ENCODE results near the gene SATB1.
"Not testable (repeated sequence)": the region's sequence is repeated elsewhere in the genome, so short reads cannot be mapped to it uniquely, and the experiment has no call there.

SATB1 gene

DNA sequence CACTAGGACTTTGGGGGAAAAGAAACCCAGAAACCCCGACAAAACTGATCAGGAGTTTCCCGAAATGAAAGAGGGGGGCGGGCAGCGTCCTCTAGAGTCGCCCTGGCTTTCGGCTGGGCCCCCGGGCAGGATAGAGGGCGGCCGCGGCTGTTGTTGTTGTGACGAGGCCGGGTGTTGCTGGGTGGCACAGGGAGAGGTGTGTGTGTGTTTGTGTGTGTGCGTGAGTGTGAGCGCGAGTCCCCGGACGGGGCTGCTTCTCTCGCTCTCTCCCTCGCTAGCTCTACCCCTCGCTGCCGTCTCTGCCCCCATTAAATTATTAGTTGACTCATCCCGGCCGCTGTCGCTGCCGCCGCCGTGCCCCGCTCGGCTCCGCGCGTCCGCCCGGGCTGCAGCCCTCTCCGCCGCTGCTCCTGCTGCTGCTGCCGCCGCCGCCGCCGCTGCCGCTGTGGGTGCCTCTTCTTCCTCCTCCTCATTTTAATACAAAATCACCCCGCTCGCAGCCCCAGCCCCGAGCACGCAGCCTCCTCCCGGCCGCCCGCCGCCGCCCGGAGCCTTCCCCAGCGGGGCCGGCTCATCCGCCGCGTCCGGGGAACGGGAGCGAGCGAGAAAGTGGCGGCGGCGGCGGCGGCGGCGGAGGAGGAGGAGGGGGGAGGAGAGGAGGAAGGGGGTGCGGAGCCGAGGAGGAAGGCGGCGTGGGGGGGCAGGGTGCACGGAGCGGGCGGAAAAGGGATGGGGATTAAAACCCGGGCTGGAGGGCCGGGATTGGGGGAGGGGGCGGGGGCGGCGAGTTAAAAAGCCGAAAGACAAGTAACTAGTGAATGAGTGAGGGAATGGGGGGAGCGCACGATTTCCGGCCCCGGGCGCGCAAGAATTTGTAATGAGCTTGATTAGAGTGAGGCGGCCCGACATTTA, at the start of gene SATB1:
TSS of gene SATB1 (minus strand) at position 611 of the 912 bp plus-strand sequence. CDS start 4,372 bp downstream, outside the sequence.
- DNase-seq: peak; percentile 85

DNA sequence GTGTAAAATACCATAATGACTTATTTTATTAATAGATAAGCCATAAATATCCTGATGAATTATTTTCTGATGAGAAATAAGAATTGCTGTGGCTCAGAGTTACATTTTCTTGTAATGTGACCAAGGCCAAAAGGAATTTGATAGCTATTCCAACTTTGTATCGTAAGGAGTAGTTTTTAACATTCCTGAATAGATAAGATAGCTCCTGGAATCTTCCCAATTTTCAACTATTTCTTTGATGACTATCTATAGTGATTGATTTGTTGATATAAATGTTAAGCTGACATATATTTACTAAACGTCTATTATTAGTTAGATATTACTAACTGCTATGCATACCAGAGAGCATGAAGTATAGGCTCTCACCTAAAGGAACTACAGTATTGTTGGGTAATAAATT, 49.1 kb upstream of the SATB1 start:
- DNase-seq: no peak

DNA sequence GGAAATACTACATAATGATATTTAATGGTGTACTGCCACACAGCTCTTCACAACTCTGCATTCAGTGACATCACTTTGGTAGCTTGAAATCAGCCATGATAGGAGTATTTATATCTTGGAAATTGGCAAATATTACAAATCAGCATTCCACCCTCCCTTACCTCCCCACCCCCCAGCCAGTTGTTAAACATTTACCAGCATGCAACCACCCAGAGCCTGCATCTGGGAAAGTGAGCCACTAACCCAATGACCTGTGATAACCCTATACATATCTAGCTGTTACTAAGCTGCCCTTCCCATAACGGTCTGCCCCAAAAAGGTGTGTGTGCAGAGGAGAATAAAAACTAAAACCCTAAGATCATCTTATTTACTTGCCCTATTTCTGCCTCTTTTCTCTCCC, 44.6 kb upstream of the SATB1 start:
- no peak for DNase-seq

DNA sequence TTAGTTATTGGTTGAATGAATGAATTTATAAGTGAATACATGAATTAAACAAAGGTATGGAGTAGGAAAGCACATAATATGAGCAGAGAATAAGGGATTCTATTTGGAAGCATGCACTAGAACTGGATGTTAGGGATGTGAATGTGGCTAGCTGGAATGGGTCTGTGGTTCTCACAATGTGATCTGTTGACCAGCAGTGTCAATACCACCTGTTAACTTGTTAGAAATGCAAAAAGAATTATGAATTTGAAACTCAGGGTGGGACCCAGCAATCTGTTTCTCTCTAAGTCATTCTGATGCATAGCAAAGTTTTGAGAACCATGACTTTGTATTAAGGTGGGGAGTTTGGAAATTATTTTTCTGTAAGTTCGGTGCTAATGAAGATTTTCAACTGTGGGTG, 41.0 kb upstream of the SATB1 start:
- no peak for DNase-seq

DNA sequence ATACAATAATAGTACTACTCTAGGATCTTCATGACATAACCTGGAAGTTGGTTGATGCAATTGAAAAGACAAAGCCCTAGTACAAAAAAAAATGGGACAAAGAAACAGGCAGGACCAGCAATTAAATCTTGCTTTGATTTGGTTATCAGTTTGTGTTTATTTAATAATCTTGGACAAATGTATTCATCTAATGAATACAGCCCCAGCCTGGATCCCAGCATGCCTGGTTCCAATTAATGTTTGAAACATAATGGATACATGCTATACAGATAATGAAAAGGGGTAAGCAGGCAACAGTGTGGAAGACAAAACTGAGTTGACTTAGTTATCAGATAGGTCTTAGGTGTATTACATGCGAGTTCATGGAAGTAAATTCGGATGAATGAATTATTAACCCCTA, 29.6 kb upstream of the SATB1 start:
- no peak for DNase-seq

DNA sequence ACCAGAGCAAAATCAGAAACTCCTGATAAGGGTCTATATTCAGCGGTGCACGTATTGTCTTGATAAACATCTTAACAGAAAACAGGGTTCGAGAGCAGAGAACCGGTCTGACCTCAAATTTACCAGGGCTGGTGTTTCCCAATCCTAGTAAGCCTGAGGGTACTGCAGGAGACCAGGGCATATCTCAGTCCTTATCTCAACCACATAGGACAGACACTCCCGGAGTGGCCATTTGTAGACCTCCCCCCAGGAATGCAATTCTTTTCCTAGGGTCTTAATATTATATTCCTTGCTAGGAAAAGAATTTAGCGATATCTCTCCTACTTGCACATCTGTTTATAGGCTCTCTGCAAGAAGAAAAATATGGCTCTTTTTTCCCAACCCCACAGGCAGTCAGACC, 24.5 kb upstream of the SATB1 start:
- not testable (repeated sequence) for DNase-seq

DNA sequence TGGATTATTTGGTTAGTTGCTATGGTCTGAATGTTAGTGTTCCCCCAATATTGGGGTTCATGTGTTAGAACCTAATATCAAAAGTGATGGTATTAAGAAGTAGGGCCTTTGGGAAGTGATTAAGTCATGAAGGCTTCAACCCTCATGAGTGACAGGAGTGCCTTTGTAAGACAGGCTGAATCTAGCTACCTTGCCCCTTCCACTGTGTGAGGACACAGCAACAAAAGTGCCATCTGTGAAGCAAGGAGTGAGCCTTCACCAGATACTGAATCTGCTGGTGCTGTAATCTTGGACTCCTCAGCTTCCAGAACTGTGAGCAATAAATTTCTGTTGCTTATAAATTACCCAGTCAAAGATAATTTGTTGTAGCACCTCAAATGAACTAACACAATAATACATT, 22.6 kb upstream of the SATB1 start:
- no peak for DNase-seq

DNA sequence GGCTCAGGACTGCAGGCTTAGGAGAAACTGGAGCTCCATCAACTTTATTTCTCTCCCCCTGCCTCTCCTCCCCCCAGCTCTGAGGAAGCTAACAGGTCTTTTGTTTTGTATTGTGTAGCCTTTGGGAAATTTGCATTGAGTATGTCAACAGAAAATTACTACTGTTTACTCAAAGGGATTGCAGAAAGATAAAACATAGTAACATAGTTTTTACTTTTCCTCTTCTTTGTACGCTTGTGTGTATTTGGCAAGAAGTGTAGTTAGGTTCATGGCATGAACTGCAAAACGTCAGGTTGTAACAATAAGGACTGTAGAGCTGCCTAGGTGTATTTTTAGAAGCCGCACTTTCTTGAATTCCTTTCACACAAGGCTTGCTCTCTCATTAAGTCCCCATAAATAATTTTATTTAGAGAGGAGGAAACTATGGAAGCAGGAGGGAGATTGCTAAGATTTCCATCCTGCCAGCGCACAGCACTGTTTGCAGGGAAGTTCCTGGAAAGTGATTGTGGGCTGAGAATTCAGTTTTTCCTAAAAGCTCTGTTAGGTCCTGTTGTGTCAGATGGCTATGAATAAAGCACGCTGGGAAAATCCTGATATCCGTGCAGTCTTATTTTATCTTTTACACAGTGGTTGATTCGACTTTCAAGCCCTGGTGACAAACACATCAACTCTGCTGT, 21.1 kb upstream of the SATB1 start:
- no peak for DNase-seq

DNA sequence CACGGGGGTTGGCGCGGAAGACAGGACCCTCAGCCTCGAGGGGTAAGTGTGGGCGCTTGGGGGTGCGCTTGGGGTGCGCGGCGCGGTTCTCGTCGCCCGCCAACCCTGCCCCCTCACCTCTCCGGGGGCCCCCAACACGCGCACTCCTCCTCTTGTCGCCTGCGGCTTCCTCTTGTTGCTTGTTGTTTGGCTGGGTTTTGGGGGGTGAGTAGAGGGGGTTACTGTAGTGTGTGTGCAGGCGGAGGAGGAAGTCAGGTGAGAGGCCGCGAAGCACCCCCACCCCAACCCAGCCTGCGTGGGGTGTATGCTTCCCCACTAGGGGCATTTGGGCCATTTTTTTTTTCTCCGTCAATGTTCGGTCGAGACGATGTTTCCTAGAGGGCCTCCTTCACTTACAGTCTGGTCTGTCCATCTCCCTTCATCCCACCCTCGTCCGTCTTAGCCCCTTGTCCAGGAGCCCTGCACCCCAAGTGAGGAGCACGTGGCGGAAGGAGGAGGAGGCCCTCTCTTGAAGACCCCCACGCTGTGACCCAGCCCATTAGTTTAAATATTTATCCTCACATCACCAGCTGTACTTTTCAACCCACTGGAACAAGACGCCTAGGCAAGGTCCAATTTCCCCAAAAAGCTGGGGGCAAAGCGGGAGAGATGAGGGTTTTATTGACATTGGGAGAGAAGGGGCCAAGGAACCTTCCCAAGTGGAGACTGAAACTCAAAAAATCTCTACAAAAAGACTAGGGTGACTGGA, 20.4 kb upstream of the SATB1 start:
- DNase-seq: no peak

DNA sequence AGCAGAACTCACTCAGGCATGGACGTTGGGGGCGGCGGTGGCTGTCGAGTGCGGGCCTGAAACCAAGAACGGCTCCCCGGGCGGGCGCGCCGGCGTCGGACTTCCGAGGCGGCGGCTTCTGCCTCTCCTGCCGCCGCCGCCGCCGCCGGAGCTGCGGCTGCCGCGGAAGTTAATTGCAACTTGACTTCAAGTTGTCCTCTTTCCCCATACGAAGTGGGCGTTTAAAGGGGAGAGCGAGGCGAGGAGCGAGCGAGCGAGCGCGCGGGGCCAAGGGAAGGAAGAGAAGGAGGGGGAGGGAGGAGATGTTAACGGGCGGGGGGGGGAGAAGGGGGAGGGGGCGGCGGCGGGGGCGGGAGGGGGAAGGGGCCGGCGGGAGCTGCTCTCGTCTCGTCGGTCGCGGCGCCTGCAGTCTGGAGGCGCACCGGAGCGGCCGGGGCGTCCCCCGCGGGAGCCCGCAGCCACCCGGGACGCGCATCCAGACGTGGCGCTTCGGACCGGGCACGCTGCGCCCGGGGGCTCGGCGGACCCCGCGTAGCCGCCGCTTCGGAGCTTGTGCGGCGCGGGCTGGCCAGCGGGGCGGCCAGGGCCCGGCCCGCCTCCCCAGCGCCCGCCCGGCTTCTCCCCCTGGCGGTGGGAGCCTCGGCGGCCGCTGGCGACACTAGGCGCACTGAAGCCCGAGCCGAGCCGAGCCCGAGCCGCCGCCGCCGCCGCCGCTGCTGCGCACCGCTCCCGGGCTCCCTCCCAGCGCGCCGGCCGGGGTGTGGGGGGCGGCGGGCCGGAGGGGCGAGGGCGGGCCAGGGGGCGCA, 19.7 kb upstream of the SATB1 start:
- peak; percentile 75 for DNase-seq

DNA sequence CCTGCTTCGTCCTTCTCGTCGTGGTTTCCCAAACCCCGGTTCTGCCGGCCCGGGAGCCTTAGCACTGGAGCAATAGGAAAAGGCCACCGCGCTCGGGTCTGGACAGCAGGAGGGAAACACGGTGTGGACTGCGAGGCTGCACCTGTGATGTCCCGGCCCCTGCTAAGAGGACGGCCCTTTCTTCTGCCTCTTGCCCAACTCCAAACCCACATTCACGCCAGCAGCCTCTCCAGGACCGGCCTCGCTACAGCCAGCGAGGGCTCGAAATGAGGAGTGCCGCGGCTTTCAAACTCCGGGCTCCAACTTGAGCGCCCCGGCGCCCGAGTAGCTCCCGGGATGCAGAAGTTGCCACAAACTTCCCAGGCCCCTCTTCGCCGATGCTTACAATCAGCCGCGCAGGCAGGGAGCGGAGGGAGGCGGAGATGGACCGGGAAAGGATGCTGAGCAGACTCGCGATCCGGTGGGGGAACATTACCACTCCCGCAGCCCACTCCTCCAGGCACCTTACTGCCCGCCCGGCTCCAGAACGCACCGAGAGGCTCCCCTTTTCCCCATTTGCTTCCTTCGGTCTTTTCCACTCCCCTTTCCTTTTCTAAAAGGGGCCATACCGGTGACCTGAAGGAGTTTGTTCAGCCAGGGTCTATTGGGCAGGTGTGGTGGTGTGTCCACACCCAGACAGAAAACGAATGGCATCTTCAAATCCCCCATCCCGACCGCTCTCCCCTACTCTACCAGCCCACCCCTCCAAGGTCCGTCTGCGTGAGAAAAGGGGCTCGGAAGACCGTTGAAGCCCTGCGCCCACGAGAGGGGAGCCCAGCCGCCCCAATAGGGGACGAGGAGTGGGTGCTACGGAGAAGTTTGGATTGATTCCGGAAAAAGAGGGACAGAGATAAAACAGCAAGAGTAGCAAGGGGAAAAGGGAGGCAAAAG, 18.8 kb upstream of the SATB1 start:
- DNase-seq: peak; percentile 71

DNA sequence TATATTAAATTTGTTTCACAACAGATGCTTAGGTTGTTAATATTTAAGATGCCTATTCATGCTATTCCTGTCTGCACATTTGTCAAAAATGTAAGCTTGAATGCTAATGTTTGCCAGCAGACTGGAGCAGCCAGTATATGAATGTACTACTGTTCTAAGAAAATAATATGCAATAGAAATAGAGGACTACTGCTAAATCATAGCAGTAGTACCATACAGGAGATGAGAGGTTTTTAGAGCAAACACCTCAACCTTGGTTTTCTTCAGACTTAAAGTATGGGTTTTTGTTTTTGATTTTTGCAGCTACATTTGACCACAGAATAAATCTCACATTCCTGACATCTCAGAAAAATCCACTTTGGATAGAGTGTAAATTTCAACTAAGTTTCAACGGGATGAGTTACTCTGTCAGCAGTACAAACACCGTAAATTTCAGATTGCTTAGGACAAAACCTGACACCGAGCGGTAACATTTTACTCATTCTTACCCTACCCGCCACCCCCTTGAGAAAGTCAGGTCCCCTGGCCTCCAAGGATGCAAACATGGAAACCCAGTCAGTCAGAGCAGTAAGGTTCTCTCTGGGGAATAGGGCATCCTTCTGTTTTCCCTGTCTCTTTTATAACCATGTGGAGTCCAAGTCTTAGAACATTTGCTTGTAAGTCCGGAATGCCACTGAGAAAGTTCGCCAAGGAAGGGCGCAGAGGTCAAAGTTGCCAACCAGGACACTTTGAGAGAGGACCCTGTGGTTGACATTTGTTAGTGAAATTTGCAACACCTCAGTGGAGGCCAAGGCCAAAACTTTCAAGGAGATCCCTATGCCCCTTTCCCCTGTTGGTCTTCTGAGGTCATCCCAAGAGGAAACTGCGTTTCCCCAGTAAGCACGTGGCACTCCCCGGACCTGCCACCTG, 17.9 kb upstream of the SATB1 start:
- no peak for DNase-seq

DNA sequence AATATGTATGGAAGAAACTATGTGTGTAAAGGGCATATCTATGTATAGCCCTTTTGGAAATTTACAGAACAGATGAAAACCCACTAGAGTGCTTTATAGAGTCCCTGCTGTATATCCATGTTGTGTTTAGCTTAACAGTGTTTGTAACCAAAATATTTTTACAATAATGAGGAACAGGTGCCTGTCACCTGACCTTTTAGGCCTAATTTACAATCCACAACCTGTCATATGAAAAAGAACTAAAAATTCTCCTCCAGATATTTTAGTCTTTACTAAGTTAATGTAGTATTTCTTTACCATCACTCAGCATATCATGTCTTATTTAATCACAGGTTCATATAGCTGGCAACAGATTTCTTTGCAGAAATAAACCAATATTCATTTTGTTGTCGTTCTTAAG, 16.4 kb upstream of the SATB1 start:
- DNase-seq: no peak

DNA sequence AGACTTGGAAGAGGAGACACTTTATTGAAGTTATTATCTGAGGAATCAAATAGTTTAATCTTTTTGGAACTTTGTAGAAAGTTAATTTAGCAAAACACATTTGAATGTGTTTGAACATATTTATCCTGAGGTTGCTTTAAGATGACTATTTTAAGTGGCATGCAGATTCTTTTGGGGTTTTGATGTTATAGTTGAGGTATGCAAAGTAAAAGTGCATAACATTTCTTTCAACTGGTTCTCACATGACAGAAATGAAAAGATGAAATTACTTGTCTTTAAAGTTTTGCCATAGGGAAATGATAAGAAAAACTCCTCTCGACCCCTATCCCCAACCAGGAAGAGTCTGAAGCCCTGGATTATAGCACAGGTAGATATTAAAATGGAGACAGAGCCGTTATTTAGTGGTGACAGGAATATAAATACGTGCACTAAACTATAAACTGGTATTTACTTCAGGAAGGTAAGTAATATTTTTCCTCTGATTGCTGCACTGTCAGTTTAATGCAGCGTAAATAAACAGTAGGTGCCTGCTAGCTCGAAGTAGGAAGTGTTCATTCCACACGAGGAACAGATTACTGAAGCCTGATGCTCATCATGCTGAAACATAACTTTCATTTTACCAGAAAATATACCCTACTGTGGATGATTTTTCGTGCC, 15.1 kb upstream of the SATB1 start:
- DNase-seq: no peak

DNA sequence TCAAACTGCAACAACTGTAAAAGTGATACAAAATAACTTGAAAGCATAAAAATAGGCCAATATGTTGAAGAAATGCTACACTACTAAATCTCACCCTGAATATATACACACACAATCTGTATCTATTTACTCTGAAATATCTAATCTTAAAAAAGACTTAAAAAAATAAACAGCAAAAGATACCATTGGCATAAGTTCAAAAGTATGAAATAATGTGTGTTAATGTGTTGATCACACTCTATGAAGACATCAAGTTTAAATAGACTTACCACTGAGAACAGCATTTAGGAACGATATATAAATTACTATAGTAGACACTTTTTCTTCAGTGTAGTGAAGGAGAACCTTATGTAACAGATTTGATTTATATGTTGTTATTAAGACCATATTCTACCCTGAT, 14.1 kb upstream of the SATB1 start:
- no peak for DNase-seq

DNA sequence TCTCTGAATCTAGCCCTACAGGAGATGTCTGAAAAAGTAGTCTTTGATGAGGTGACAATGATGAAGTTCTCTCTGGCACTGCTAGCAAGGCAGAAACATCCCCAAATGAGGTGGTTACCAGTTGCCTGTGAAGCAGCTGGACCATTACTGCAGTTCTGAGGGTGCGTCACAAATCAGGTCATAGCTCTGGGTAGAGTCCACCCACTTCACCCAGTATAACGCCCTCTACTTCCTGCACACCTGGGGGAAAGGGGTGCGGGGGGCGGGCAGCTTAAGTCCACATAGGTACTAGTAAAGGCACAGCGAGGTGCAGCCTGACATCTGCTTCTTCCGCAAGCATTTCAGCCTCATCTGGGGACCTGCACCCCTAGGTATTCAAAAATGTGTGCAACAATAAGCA, 13.4 kb upstream of the SATB1 start:
- peak; percentile 50 for DNase-seq

DNA sequence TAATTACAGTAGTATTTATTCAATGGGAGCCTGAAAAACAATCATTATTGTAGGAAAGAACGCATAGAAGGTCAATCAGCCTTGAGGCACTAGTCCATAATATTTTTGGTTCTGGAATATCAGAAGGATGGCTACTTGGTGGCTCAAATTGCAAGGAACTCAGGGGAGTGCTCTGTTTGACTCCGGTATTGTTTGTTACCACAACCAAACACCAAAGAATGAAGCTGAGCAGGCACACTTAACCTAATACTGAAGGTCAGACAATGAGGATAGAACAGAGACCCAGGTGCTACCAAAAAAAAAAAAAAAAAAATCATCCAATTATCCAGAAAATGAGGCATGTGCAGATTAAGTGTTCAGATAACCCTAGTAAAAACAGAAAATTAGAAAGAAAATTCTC, 11.1 kb upstream of the SATB1 start:
- DNase-seq: no peak

DNA sequence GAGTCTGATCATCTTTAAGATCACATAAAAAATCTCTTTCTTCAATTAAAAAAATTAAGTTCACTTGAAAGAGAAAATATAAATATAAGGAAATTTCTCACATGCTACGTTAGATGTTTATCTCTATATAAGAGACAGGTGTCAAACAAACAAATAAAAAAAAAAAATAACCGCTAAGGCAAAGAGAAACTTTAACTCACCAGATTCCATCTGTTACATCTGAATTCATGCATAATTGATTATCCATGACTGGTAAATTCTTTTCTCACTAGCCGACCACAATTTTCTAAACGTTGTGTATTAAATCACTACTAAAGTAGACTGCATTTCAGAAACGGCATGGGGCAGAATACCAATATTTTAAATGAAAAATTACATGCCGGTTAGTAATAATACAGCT, 9.6 kb upstream of the SATB1 start:
- no peak for DNase-seq

DNA sequence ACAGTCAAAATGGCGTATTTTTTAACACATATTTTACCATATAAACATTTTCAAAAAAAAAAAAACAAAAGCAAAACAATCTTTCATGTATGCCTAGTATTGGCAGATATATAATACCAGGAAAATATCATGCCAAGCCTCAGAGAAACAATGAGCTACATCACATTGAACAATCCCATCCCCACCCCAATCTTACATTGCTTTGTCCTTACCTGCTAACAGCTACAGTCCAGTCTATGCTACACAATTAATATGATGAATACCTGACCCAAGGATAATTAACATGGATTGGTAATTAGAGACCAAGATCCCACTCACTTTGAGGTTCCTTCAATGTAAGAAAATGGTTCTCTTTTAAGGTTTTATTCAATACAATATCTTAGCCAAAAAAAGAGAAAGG, 7.6 kb upstream of the SATB1 start:
- DNase-seq: no peak

DNA sequence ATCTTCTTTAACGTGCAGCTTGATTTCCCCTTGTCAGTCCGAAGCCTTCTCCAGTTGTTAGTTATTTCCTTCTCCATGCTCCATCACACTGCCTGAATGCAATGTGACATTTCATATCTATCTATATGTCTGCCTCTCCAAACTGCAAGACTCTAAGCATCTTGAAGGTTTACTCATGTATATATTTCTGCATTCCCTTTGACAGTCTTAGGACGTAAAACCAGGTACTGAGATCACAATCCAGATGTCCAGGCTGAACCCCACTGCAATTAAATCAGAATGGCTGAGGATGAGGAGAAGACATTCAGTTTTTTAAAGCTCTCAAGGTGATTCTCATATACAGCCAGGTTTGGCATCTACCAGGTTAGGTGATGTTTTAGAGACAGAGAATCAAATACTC, 6.1 kb upstream of the SATB1 start:
- DNase-seq: no peak
